Measurements from ENCODE around the gene PIGU.

PIGU gene

GRCh38 chr20:34713194-34713943 lies 36.5 kb upstream of the PIGU start:
- Histone ChIP-seq H3K4me3 (no peak overlapping the region), H3K4me1 (peaks cover 21 to 56% (median 31%) of the 10 kb centered on the region in 10 experiments), H3K9me3 (replicated peaks in 1 of 11) (no peaks in the 10 kb centered on the region), H3K4me2 (peak overlapping the region in 5 of 11 experiments; percentile 8 to 39 (median 17); a peak in 4 of 22 replicates), H3K27me3 (peaks cover 0 to 10% (median 7%) of the 10 kb centered on the region in 11 experiments; a peak in 9 of 22 replicates), H4K20me1 (peaks cover 20 to 51% (median 23%) of the 10 kb centered on the region in 11 experiments; a peak in 19 of 22 replicates), H3K36me3 (peaks cover 34 to 69% (median 53%) of the 10 kb centered on the region in 11 experiments), H3K9ac (no peak overlapping the region), H3K27ac (no peak overlapping the region)
- no peak for TF ChIP-seq Cebpa-rat (IDR thresholded peaks at IDR 0.05)

- H4K20me1 ChIP-seq: peaks cover 20 to 51% (median 23%) of the 10 kb centered on the region in 11 experiments; a peak in 19 of 22 replicates
- H3K36me3 ChIP-seq: peaks cover 34 to 64% (median 47%) of the 10 kb centered on the region in 11 experiments
- H3K4me1 ChIP-seq: peaks cover 26 to 63% (median 38%) of the 10 kb centered on the region in 10 experiments
- no peak overlapping the region for H3K27ac ChIP-seq
- peak overlapping the region in 2 of 11 experiments; percentile 14 to 24; a peak in 3 of 22 replicates for H3K4me2 ChIP-seq
- no peaks in the 10 kb centered on the region for H3K9me3 ChIP-seq (replicated peaks in 1 of 11)
- no peak overlapping the region for H3K4me3 ChIP-seq
- peaks cover 0 to 10% (median 7%) of the 10 kb centered on the region in 11 experiments; a peak in 9 of 22 replicates for H3K27me3 ChIP-seq
- H3K9ac ChIP-seq: no peak overlapping the region
- no peak for TF ChIP-seq Cebpa-rat (IDR thresholded peaks at IDR 0.05)
Observed at GRCh38 chr20:34712525-34713192, 35.8 kb upstream of the PIGU start.

GRCh38 chr20:34711813-34712430 lies 35.0 kb upstream of the PIGU start:
- Histone ChIP-seq H3K4me1 (peaks cover 30 to 70% (median 42%) of the 10 kb centered on the region in 10 experiments), H3K27me3 (peaks cover 0 to 10% (median 7%) of the 10 kb centered on the region in 11 experiments; a peak in 9 of 22 replicates), H3K9ac (0 out of 22 replicates have a peak overlapping the region, but pooled peaks of 1 of the 11 experiments have one; percentile 3), H3K9me3 (replicated peaks in 1 of 11) (no peaks in the 10 kb centered on the region), H3K27ac (no peak overlapping the region), H3K4me3 (no peak overlapping the region), H3K36me3 (peaks cover 34 to 56% (median 42%) of the 10 kb centered on the region in 11 experiments), H3K4me2 (peak overlapping the region; percentile 21 to 99 (median 92); a peak in 20 of 22 replicates), H4K20me1 (peaks cover 20 to 54% (median 24%) of the 10 kb centered on the region in 11 experiments; a peak in 19 of 22 replicates)
- no peak for TF ChIP-seq Cebpa-rat (IDR thresholded peaks at IDR 0.05)

GRCh38 chr20:34710861-34711574 lies 34.1 kb upstream of the PIGU start:
- H3K9ac ChIP-seq: peak overlapping the region in 6 of 11 experiments; percentile 81 to 88 (median 86); a peak in 7 of 22 replicates
- H3K4me3 ChIP-seq: peak overlapping the region in 2 of 10 experiments; percentile 74 to 81; a peak in 1 of 20 replicates
- no peak for TF ChIP-seq Cebpa-rat (IDR thresholded peaks at IDR 0.05)

GRCh38 chr20:34710568-34710839 lies 33.6 kb upstream of the PIGU start:
- Histone ChIP-seq H3K9ac (peak overlapping the region in 10 of 11 experiments; percentile 81 to 92 (median 86); a peak in 19 of 22 replicates), H3K27me3 (peaks cover 0 to 10% (median 7%) of the 10 kb centered on the region in 11 experiments; a peak in 9 of 22 replicates), H3K4me3 (peak overlapping the region; percentile 65 to 81 (median 73); a peak in 17 of 20 replicates), H3K27ac (0 out of 22 replicates have a peak overlapping the region, but pooled peaks of 1 of the 11 experiments have one; percentile 86), H3K9me3 (replicated peaks in 1 of 11) (no peaks in the 10 kb centered on the region), H3K36me3 (peaks cover 28 to 44% (median 35%) of the 10 kb centered on the region in 11 experiments), H4K20me1 (peaks cover 20 to 66% (median 24%) of the 10 kb centered on the region in 11 experiments; a peak in 19 of 22 replicates), H3K4me1 (peaks cover 45 to 85% (median 57%) of the 10 kb centered on the region in 10 experiments), H3K4me2 (peak overlapping the region; percentile 92 to 99 (median 97))
- TF ChIP-seq Cebpa-rat (IDR thresholded peaks at IDR 0.05): no peak

More at GRCh38 chr20:34710861-34711574, 34.1 kb upstream of the PIGU start:
- peaks cover 20 to 61% (median 24%) of the 10 kb centered on the region in 11 experiments; a peak in 19 of 22 replicates for H4K20me1 ChIP-seq
- no peaks in the 10 kb centered on the region for H3K9me3 ChIP-seq (replicated peaks in 1 of 11)
- peak overlapping the region; percentile 92 to 99 (median 97) for H3K4me2 ChIP-seq
- H3K36me3 ChIP-seq: peaks cover 31 to 49% (median 40%) of the 10 kb centered on the region in 11 experiments
- peaks cover 0 to 10% (median 7%) of the 10 kb centered on the region in 11 experiments; a peak in 9 of 22 replicates for H3K27me3 ChIP-seq
- H3K27ac ChIP-seq: no peak overlapping the region
- peaks cover 39 to 79% (median 52%) of the 10 kb centered on the region in 10 experiments for H3K4me1 ChIP-seq

- Histone ChIP-seq H3K9ac (peak overlapping the region; percentile 79 to 92 (median 85)), H3K27me3 (peaks cover 0 to 10% (median 7%) of the 10 kb centered on the region in 11 experiments; a peak in 9 of 22 replicates), H4K20me1 (peaks cover 20 to 62% (median 24%) of the 10 kb centered on the region in 11 experiments; a peak in 19 of 22 replicates), H3K4me3 (peak overlapping the region; percentile 65 to 81 (median 73)), H3K27ac (peak overlapping the region in 10 of 11 experiments; percentile 78 to 89 (median 84); a peak in 19 of 22 replicates), H3K36me3 (peaks cover 23 to 39% (median 30%) of the 10 kb centered on the region in 11 experiments), H3K4me2 (peak overlapping the region; percentile 92 to 99 (median 97)), H3K9me3 (replicated peaks in 1 of 11) (no peaks in the 10 kb centered on the region), H3K4me1 (peaks cover 50 to 88% (median 62%) of the 10 kb centered on the region in 10 experiments)
- no peak for TF ChIP-seq Cebpa-rat (IDR thresholded peaks at IDR 0.05)
Observed at GRCh38 chr20:34709831-34710567, 33.1 kb upstream of the PIGU start.
